HG02610 (cell line): Measurements from ENCODE around the gene DMRT2.
A peak's percentile ranks its signal among the peaks of the same experiment; 100 is the strongest.

Experiments used
- ATAC-seq: cut with Tn5 transposase; IDR thresholded peaks from one replicate; pipeline ENCODE4 v1.9.1; 2021; ENCODE audit warnings: mild to moderate bottlenecking, moderate library complexity; ENCODE audit not compliant: unreplicated experiment

Gene DMRT2

GRCh38 chr9:1086517-1086916, 36.4 kb downstream of the DMRT2 start:
- no peak for ATAC-seq

GRCh38 chr9:1087120-1087881, 37.1 kb downstream of the DMRT2 start:
- ATAC-seq = peak; percentile 59

GRCh38 chr9:1094749-1095148, 44.6 kb downstream of the DMRT2 start:
- no peak for ATAC-seq

- no peak for ATAC-seq
Measured at GRCh38 chr9:1096155-1096964, 46.2 kb downstream of the DMRT2 start.

GRCh38 chr9:1098551-1098950, 48.4 kb downstream of the DMRT2 start:
- ATAC-seq = no peak

GRCh38 chr9:1100201-1100600, 50.0 kb downstream of the DMRT2 start:
- no peak for ATAC-seq

- ATAC-seq = no peak
Measured at GRCh38 chr9:1100945-1101344, 50.8 kb downstream of the DMRT2 start.

- no peak for ATAC-seq
Measured at GRCh38 chr9:1101846-1102641, 51.9 kb downstream of the DMRT2 start.

- ATAC-seq = no peak
Measured at GRCh38 chr9:1102642-1102970, 52.4 kb downstream of the DMRT2 start.
